ENCODE measurements around the gene TTC3.

GRCh38 chr21:37032877-37033471 is 40.1 kb upstream of the TTC3 start:
- TF ChIP-seq CTCF (IDR thresholded peaks at IDR 0.05; ENCODE audit: borderline replicate concordance, extremely low read depth, low read length, poor library complexity, severe bottlenecking) (no peak), EZH2 (IDR thresholded peaks at IDR 0.05; ENCODE audit: borderline replicate concordance, low read depth, low read length, severe bottlenecking) (no peak)

Data from DND-41 (cell line).